Measurements from ENCODE around the gene SHB. TPM values are rescaled to one million over a fixed set of nuclear protein-coding genes. Genes with fewer than 3 reads are reported as not detected.
"Not testable (repeated sequence)": the region's sequence is repeated elsewhere in the genome, so short reads cannot be mapped to it uniquely, and the experiment has no call there.

SHB gene
- total RNA-seq, 1 donor from 2014 or later: 24.1 TPM

GRCh38 chr9:37904445-37905130, 164.4 kb downstream of the SHB start:
- peak; percentile 56 for DNase-seq (ENCODE audit: low spot score)

GRCh38 chr9:37903647-37904444, 165.2 kb downstream of the SHB start, which contains the start of gene SLC25A51:
Gene SLC25A51, minus strand, starts transcription at chr9:37904127. Its CDS starts 15,577 bp downstream, at chr9:37888550.
- peak; percentile 96 for DNase-seq (ENCODE audit: low spot score)

GRCh38 chr9:37902796-37903646, 166.0 kb downstream of the SHB start:
- no peak for DNase-seq (ENCODE audit: low spot score)

- no peak for DNase-seq (ENCODE audit: low spot score)
Observed at GRCh38 chr9:37902131-37902530, 166.9 kb downstream of the SHB start.

- DNase-seq (ENCODE audit: low spot score): no peak
Observed at GRCh38 chr9:37899041-37899440, 170.0 kb downstream of the SHB start.

GRCh38 chr9:37897665-37898064, 171.4 kb downstream of the SHB start:
- no peak for DNase-seq (ENCODE audit: low spot score)

DNA sequence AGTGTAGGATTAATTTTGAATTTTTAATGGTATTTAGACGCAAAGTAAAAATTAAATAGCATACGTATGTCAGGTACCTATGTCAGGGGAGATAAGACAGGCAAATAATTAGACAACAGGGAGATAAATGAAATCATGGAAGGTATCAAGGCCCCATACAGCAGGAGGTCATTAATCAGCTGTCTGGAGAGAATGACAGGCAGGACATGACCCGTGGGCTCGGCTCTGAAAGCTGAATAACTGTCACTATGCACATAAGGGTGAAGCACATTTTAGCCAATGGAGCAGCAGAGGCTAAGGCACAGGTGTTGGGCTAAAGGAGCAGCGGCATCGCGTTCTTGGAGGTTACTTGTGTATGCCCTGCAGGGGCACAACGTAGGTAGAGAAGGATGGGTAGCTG, 177.0 kb downstream of the SHB start:
- no peak for DNase-seq (ENCODE audit: low spot score)

DNA sequence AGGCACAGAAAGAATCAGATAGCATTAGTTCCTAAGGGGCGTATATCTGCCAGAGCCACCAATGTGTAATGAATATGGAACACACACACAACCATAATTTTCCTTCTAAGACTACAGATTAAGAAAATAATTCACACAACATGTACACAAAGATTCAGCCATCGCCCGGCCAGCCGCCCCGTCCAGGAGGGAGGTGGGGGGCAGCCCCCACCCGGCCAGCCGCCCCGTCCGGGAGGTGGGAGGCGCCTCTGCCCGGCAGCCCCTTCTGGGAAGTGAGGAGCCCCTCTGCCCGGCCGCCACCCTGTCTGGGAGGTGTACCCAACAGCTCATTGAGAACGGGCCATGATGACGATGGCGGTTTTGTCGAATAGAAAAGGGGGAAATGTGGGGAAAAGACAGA, 178.0 kb downstream of the SHB start:
- DNase-seq (ENCODE audit: low spot score): not testable (repeated sequence)

GRCh38 chr9:37889536-37889935, 179.5 kb downstream of the SHB start:
- DNase-seq (ENCODE audit: low spot score): no peak

DNA sequence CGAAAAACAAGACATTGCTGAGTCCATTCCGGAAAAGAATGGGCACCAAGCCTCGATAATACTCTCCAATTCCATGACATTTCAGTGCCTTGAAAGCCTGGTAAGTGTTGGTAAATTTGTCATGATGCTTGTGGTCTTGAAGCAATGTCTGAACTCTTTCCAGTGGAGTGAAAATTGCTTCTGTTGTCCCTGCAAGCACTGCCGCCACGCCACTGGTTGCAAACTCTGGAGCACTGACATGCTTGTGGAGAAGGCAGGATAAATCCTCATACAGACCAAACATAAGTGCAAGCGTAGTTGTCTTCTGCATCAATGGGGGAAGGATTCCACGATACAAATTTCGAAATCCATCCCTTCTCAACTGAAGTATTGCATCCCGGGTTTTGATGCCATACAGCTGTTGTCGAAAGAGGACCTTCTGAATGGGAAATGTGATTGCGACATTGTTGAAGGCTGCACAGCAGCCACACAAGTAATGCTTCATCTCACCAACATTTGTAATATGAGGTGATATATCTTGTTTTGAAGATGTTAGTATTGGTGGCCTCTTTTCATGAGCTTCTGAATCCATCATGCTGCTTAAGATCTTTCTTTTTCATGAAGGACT, 180.9 kb downstream of the SHB start:
- not testable (repeated sequence) for DNase-seq (ENCODE audit: low spot score)

GRCh38 chr9:37880916-37881479, 188.0 kb downstream of the SHB start:
- DNase-seq (ENCODE audit: low spot score): no peak

GRCh38 chr9:37876376-37876775, 192.7 kb downstream of the SHB start:
- DNase-seq (ENCODE audit: low spot score): no peak

DNA sequence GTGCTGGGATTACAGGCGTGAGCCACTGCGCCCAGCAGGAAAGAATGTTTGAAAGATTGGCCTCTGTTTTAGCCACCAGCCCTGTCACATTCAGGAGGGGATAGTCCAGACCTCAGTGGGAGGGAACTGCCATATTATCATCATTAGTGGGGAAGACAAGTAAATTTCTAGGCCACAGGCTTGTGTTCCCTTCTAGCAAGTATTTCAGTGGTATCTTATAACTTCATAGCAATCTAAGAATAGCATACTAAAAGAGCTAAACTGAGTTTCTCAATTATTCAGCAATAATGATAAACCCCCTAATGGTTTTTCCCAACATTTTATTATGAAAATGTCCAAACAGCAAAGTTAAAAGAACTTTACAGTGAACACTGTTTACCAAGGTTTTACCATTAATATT, 195.1 kb downstream of the SHB start:
- no peak for DNase-seq (ENCODE audit: low spot score)

- no peak for DNase-seq (ENCODE audit: low spot score)
Observed at GRCh38 chr9:37870799-37871176, 198.2 kb downstream of the SHB start.

- no peak for DNase-seq (ENCODE audit: low spot score)
Observed at GRCh38 chr9:37870081-37870798, 198.8 kb downstream of the SHB start.

Other genes starting within 250 kb of the SHB start
- 46.7 TPM for gene SLC25A51, start 165.1 kb downstream of the SHB start, total RNA-seq (ENCODE audit: insufficient read depth, low replicate concordance)